GM13976 (cell line): Measurements from ENCODE around the gene CCDC197.
A peak's percentile ranks its signal among the peaks of the same experiment; 100 is the strongest.

Experiments used
- DNase-seq: peaks from one replicate; pipeline ENCODE4 v3.0.0; 2012; ENCODE audit warnings: low spot score
- in situ Hi-C: fragments of 300-500 bp; cut with MboI; formaldehyde crosslinking; loops from one replicate; pipeline ENCODE4 v1.12.0; 2022; ENCODE audit warnings: low sequenced_read_pairs, mixed read lengths, inconsistent platforms; ENCODE audit not compliant: unreplicated experiment
- TF ChIP-seq, protein P1 (sequence below): IDR thresholded peaks from 2 replicates; pipeline ENCODE4 v1.5.1; 2012; ENCODE audit warnings: borderline replicate concordance, mild to moderate bottlenecking; ENCODE audit not compliant: insufficient read depth; ENCODE audit errors: extremely low read depth, missing control alignments, control extremely low read depth

Gene CCDC197

GRCh38 chr14:94011795-94012194 is 14.7 kb downstream of the CCDC197 start:
- peak; percentile 68 for DNase-seq
- in situ Hi-C loops: no loop called here
- TF ChIP-seq, protein P1, sequence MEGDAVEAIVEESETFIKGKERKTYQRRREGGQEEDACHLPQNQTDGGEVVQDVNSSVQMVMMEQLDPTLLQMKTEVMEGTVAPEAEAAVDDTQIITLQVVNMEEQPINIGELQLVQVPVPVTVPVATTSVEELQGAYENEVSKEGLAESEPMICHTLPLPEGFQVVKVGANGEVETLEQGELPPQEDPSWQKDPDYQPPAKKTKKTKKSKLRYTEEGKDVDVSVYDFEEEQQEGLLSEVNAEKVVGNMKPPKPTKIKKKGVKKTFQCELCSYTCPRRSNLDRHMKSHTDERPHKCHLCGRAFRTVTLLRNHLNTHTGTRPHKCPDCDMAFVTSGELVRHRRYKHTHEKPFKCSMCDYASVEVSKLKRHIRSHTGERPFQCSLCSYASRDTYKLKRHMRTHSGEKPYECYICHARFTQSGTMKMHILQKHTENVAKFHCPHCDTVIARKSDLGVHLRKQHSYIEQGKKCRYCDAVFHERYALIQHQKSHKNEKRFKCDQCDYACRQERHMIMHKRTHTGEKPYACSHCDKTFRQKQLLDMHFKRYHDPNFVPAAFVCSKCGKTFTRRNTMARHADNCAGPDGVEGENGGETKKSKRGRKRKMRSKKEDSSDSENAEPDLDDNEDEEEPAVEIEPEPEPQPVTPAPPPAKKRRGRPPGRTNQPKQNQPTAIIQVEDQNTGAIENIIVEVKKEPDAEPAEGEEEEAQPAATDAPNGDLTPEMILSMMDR: no peak

- in situ Hi-C loops: no loop called here
- no peak for DNase-seq
- TF ChIP-seq, protein P1: no peak
Observed at GRCh38 chr14:94014382-94014781, 17.3 kb downstream of the CCDC197 start.

GRCh38 chr14:94015223-94015622 is 18.1 kb downstream of the CCDC197 start:
- TF ChIP-seq, protein P1: no peak
- in situ Hi-C loops: no loop called here
- no peak for DNase-seq

DNA sequence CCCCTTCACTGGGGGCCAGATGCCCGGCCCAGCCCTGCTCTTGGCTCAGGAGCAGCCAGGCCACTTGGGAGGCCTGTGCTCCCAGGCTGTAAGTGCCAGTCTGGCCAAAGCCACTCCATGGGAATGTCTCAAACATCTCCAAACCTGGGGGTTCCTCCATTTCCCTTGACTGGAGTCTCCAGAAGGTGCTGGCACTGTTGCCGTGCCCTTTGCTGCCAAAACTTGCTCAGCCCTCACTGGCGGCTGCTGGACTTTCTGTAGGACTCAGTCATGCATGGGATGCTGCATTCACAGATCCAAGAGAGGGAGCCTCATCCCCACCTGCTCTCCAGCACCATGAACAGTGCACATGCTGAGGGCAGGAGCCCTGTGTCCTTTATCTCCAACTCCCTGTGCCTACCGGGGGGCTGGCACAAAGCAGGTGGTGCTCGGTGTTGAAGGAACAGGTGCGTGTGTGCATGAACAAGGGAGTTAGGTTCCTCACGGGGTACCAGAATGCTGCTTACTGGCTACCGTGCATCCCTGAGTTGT is 19.4 kb downstream of the CCDC197 start:
- in situ Hi-C loops: no loop called here
- TF ChIP-seq, protein P1: no peak

DNA sequence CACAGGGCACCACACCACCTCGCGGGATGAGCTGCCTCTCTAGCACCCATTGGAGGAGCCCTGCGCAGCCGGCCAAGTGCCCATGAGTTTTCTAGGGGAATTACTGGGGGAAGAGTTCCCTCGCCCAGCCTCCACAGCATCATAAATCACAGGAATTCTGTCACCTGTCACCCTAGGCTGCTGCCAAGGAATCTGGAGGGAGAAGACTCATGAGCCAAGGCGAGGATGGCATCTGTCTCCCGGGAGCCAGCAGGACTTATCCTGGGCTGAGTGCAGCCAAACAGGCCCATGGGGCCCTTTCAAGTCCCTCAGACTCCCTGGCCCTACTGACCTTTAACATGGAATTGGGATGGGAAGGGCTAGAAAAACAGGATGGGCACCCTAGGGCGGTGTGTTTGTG is 21.2 kb downstream of the CCDC197 start:
- in situ Hi-C loops: no loop called here
- DNase-seq: no peak
- TF ChIP-seq, protein P1: no peak

More for the DNA sequence above, 19.4 kb downstream of the CCDC197 start:
- no peak for DNase-seq

DNA sequence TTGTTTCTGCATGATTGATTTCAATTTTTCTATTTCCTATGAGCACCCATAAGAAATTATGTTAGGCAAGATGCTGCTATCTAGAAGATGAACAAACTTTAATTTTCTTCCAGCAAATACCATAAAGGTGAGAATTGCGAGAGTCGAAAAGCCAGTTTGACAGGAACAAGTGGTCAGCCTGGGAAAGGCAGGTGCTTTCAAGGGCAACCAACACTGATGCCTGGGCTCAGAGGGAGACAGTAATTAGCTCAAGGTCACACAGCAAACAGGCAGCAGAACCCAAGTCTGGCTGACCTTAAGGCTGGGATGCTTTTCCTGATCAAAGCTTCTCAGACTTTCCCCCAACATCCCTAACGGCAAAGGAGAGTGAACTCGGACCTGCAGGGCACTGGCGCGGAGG is 22.2 kb downstream of the CCDC197 start:
- no peak for DNase-seq
- in situ Hi-C loops: no loop called here
- TF ChIP-seq, protein P1: no peak

DNA sequence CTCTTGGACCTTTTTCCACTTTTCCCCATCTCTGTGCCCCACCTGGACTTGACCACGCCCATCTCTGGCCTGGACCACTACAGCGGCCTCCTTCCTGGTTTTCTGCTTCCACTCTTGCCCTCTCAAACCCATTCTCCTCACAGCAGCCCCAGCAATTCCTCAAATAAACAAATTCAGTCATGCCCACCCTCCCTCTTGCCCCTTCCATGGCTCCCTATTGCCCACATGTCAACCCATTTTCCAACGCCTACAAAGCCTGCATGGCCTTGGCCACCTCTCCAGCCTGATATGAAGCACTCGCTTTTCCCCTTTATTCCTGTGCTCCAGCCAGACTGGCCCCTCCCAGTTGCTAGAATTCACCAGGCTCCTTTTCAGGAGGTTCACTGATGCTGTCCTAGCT is 23.2 kb downstream of the CCDC197 start:
- in situ Hi-C loops: no loop called here
- TF ChIP-seq, protein P1: no peak
- DNase-seq: no peak
